Right cardiac atrium (tissue), 5 donors: ENCODE measurements around the gene PPM1J. TPM values are rescaled to one million over a fixed set of nuclear protein-coding genes. Genes with fewer than 3 reads are reported as not detected.

Source experiments
- ATAC-seq, 2 donors: fragments of 200-7000 bp; cut with Tn5 transposase; one replicate each; pipeline versions ENCODE4 v1.8.0 to v1.9.1; 2020; ENCODE audit warnings: moderate library complexity in 2 of 2, mild to moderate bottlenecking in 1 of 2
- DNase-seq, 3 donors: peaks; one replicate each; pipeline ENCODE4 v3.0.0-alpha.2; 2020
- H3K27ac ChIP-seq: one replicate; pipeline ENCODE4 v1.5.1; 2013; ENCODE audit warnings: mild to moderate bottlenecking, low read length, control low read depth, moderate library complexity
- H3K27me3 ChIP-seq: one replicate; pipeline ENCODE4 v1.6.1; 2013; ENCODE audit not compliant: control insufficient read depth, insufficient read depth
- H3K4me1 ChIP-seq: one replicate; pipeline ENCODE4 v1.6.1; 2013; ENCODE audit warnings: low read length; ENCODE audit not compliant: control insufficient read depth, insufficient read depth
- H3K4me3 ChIP-seq: one replicate; pipeline ENCODE4 v1.5.1; 2013; ENCODE audit warnings: low read length, control low read depth
- H3K9me3 ChIP-seq: one replicate; pipeline ENCODE4 v1.6.1; 2013; ENCODE audit warnings: low read length; ENCODE audit not compliant: control insufficient read depth
- WGBS: extraction: QIAGEN DNeasy Blood & Tissue Kit; methylation state at CpG from one replicate; pipeline ENCODE4 v1.1.7; 2013; 5-methylcytosine and 5-hydroxymethylcytosine counted together
- intact Hi-C, 4 donors: fragments of 100-400 bp; cut with DNase I; formaldehyde crosslinking; loops; one replicate each; pipeline versions ENCODE4 v1.11.0 to v1.14.0; 2022 to 2023
- long read RNA-seq, 4 donors: library from polyadenylated mRNA; unstranded; transcript quantifications; one replicate each; pipeline ENCODE4 v2.0.0, GENCODE V29; 2020 to 2021
- polyA plus RNA-seq: library from polyadenylated mRNA; stranded (reverse); fragments of 200-250 nt; gene quantifications from one replicate; pipeline ENCODE4 v1.2.3, GENCODE V29; 2013
- total RNA-seq, 4 donors: library from RNA; stranded (reverse); fragmentation: NEBNext Ultra II Directional; extraction: Animal tissue kit (Norgen Biotek cat#: 25700); gene quantifications; one replicate each; pipeline ENCODE4 v1.2.1, GENCODE V29; 2021
- donor health status: healthy with polysubstance abuse.
- donor health status: DM: no; HTN: yes; CAD: no.
- donor health status: DM: no; HTN: no; CAD: no.
- donor health status: DM: no; HTN: yes; CAD: no; lungs with severe emphysema.
- donor health status: DM: yes; HTN: yes; CAD: no.

PPM1J gene
- total RNA-seq: 1 to 10 TPM; 5.5 to 9.0 (median 6.3) TPM
- 6.4 TPM for polyA plus RNA-seq
- long read RNA-seq, donor 1, transcript PPM1J-201 (10 exons, 1,863 nt): major isoform, 37 of 45 reads
- long read RNA-seq, donor 1, partial matches to known transcripts: 2 of 45 reads
- long read RNA-seq, donor 1, other reads (novel, unspliced or antisense): 6 of 45 reads
- long read RNA-seq, donor 2, transcript PPM1J-201 (10 exons, 1,863 nt): major isoform, 7 of 13 reads
- long read RNA-seq, donor 2, partial matches to known transcripts: 1 of 13 reads
- long read RNA-seq, donor 2, other reads (novel, unspliced or antisense): 5 of 13 reads
- long read RNA-seq, donor 3, transcript PPM1J-201 (10 exons, 1,863 nt): major isoform, 46 of 66 reads
- long read RNA-seq, donor 3, partial matches to known transcripts: 8 of 66 reads
- long read RNA-seq, donor 3, other reads (novel, unspliced or antisense): 12 of 66 reads
- long read RNA-seq, donor 4, transcript PPM1J-201 (10 exons, 1,863 nt): major isoform, 12 of 17 reads
- long read RNA-seq, donor 4, partial matches to known transcripts: 0 of 17 reads
- long read RNA-seq, donor 4, other reads (novel, unspliced or antisense): 5 of 17 reads

GRCh38 chr1:112715264-112716053, at the start of gene PPM1J:
TSS of gene PPM1J (minus strand) at chr1:112715332. CDS start at chr1:112715301, 31 bp downstream.
- no peaks in the 10 kb centered on the region for H3K27me3 ChIP-seq
- H3K4me1 ChIP-seq: no peaks in the 10 kb centered on the region
- peak; percentile 99 to 100 (median 100) for DNase-seq
- H3K4me3 ChIP-seq: peak within 1 kb of the TSS; percentile 69
- peak; percentile 92 for ATAC-seq
- WGBS: under 1% methylated on average over 51 of the region's 51 CpGs
- H3K27ac ChIP-seq: peak within 1 kb of the TSS; percentile 32
- no peaks in the 10 kb centered on the region for H3K9me3 ChIP-seq
- intact Hi-C loops: loop anchor here in 3 of 4 donors (2.0 to 10.0 kb wide), 4 partner anchors 87 to 329 kb away; no protein-coding TSS in a partner anchor

- no peaks in the 10 kb centered on the region for H3K4me1 ChIP-seq
- H3K4me3 ChIP-seq: no peak overlapping the region
- H3K27me3 ChIP-seq: no peaks in the 10 kb centered on the region
- no peaks in the 10 kb centered on the region for H3K9me3 ChIP-seq
- no peak overlapping the region for H3K27ac ChIP-seq
- WGBS: 58% methylated on average over 12 of the region's 12 CpGs
- no peak for DNase-seq
- no peak for ATAC-seq
- intact Hi-C loops: no loop called here
These were observed 47.7 kb upstream of the PPM1J start for GRCh38 chr1:112762541-112763500.

GRCh38 chr1:112761714-112762480, 46.8 kb upstream of the PPM1J start:
- Histone ChIP-seq H3K4me3 (no peak overlapping the region), H3K9me3 (no peaks in the 10 kb centered on the region), H3K4me1 (no peaks in the 10 kb centered on the region), H3K27ac (no peak overlapping the region), H3K27me3 (no peaks in the 10 kb centered on the region)
- WGBS: 67% methylated on average over 9 of the region's 9 CpGs
- intact Hi-C loops: no loop called here
- no peak for ATAC-seq
- DNase-seq: no peak

- DNase-seq (no peak), ATAC-seq (no peak)
- no peak overlapping the region for H3K27ac ChIP-seq
- H3K4me1 ChIP-seq: no peaks in the 10 kb centered on the region
- intact Hi-C loops: no loop called here
- WGBS: 76% methylated on average over 6 of the region's 6 CpGs
- H3K4me3 ChIP-seq: no peak overlapping the region
- H3K9me3 ChIP-seq: peaks cover 2% of the 10 kb centered on the region
- H3K27me3 ChIP-seq: peaks cover 2% of the 10 kb centered on the region
These were observed 44.1 kb upstream of the PPM1J start for GRCh38 chr1:112759228-112759627.

GRCh38 chr1:112754116-112754628, 39.0 kb upstream of the PPM1J start:
- ATAC-seq: no peak
- no peak for DNase-seq
- intact Hi-C loops: no loop called here
- no peak overlapping the region for H3K4me3 ChIP-seq
- no peaks in the 10 kb centered on the region for H3K4me1 ChIP-seq
- H3K27ac ChIP-seq: no peak overlapping the region
- H3K9me3 ChIP-seq: peaks cover 2% of the 10 kb centered on the region
- peaks cover 2% of the 10 kb centered on the region for H3K27me3 ChIP-seq
- WGBS: 50% methylated on average over 1 of the region's 1 CpG

GRCh38 chr1:112748396-112748795, 33.3 kb upstream of the PPM1J start:
- no peak for ATAC-seq
- 94% methylated on average over 12 of the region's 12 CpGs for WGBS
- no peak overlapping the region for H3K4me3 ChIP-seq
- peaks cover 3% of the 10 kb centered on the region for H3K4me1 ChIP-seq
- no peak overlapping the region for H3K27ac ChIP-seq
- no peaks in the 10 kb centered on the region for H3K27me3 ChIP-seq
- intact Hi-C loops: no loop called here
- no peaks in the 10 kb centered on the region for H3K9me3 ChIP-seq
- DNase-seq: no peak

- peaks cover 3% of the 10 kb centered on the region for H3K4me1 ChIP-seq
- intact Hi-C loops: no loop called here
- DNase-seq (peak; percentile 33 to 72 (median 48)), ATAC-seq (peak; percentile 55 to 81)
- H3K27me3 ChIP-seq: no peaks in the 10 kb centered on the region
- no peak overlapping the region for H3K27ac ChIP-seq
- H3K4me3 ChIP-seq: no peak overlapping the region
- WGBS: 2% methylated on average over 58 of the region's 58 CpGs
- H3K9me3 ChIP-seq: no peaks in the 10 kb centered on the region
These were observed 29.0 kb upstream of the PPM1J start for GRCh38 chr1:112744009-112744578.

- peak in 1 of 3 donors; percentile 43 for DNase-seq
- peaks cover 3% of the 10 kb centered on the region for H3K4me1 ChIP-seq
- H3K4me3 ChIP-seq: peak overlapping the region; percentile 11
- no peaks in the 10 kb centered on the region for H3K9me3 ChIP-seq
- 14% methylated on average over 54 of the region's 54 CpGs for WGBS
- H3K27me3 ChIP-seq: no peaks in the 10 kb centered on the region
- intact Hi-C loops: no loop called here
- peak; percentile 11 to 34 for ATAC-seq
- H3K27ac ChIP-seq: no peak overlapping the region
These were observed 28.3 kb upstream of the PPM1J start for GRCh38 chr1:112743174-112744008.

- Histone ChIP-seq H3K4me1 (no peaks in the 10 kb centered on the region), H3K27me3 (no peaks in the 10 kb centered on the region), H3K9me3 (no peaks in the 10 kb centered on the region), H3K4me3 (no peak overlapping the region), H3K27ac (no peak overlapping the region)
- no peak for ATAC-seq
- WGBS: 72% methylated on average over 3 of the region's 3 CpGs
- intact Hi-C loops: no loop called here
- no peak for DNase-seq
These were observed 22.4 kb upstream of the PPM1J start for GRCh38 chr1:112737573-112737972.
